Skeletal muscle cell (primary cell): ENCODE data around the gene CD40.
A peak's percentile ranks its signal among the peaks of the same experiment; 100 is the strongest.

Source experiments
- DNase-seq: peaks from one replicate; pipeline ENCODE4 v3.0.0-alpha.2; 2010; ENCODE audit warnings: low read depth
- H3K4me3 ChIP-seq: 2 replicates; pipeline ENCODE4 v1.5.1; 2011; ENCODE audit warnings: low read depth, mild to moderate bottlenecking, control low read depth, low read length, moderate library complexity

The CD40 gene

GRCh38 chr20:46117704-46118467, at the start of gene CD40:
Gene CD40, plus strand, starts transcription at chr20:46118314. Its CDS starts 30 bp downstream, at chr20:46118344.
- DNase-seq: peak; percentile 25
- H3K4me3 ChIP-seq: peak within 1 kb of the TSS; percentile 46

GRCh38 chr20:46070215-46070900, 47.8 kb upstream of the CD40 start:
- no peak for DNase-seq
- H3K4me3 ChIP-seq: no peak overlapping the region

- no peak for DNase-seq
- no peak overlapping the region for H3K4me3 ChIP-seq
Observed at GRCh38 chr20:46071573-46071972, 46.5 kb upstream of the CD40 start.

- no peak for DNase-seq
- H3K4me3 ChIP-seq: no peak overlapping the region
Observed at GRCh38 chr20:46073024-46073423, 45.1 kb upstream of the CD40 start.

GRCh38 chr20:46073443-46073842, 44.7 kb upstream of the CD40 start:
- no peak for DNase-seq

GRCh38 chr20:46074006-46074405, 44.1 kb upstream of the CD40 start:
- H3K4me3 ChIP-seq: no peak overlapping the region
- DNase-seq: no peak

More at GRCh38 chr20:46073443-46073842, 44.7 kb upstream of the CD40 start:
- H3K4me3 ChIP-seq: no peak overlapping the region

- no peak overlapping the region for H3K4me3 ChIP-seq
- DNase-seq: no peak
Observed at GRCh38 chr20:46076806-46077205, 41.3 kb upstream of the CD40 start.

GRCh38 chr20:46077642-46078305, 40.3 kb upstream of the CD40 start:
- no peak overlapping the region for H3K4me3 ChIP-seq
- no peak for DNase-seq

GRCh38 chr20:46078954-46079353, 39.2 kb upstream of the CD40 start:
- no peak for DNase-seq
- no peak overlapping the region for H3K4me3 ChIP-seq

GRCh38 chr20:46081074-46081473, 37.0 kb upstream of the CD40 start:
- H3K4me3 ChIP-seq: no peak overlapping the region
- no peak for DNase-seq

GRCh38 chr20:46083101-46083500, 35.0 kb upstream of the CD40 start:
- no peak for DNase-seq
- H3K4me3 ChIP-seq: no peak overlapping the region

- H3K4me3 ChIP-seq: no peak overlapping the region
- DNase-seq: no peak
Observed at GRCh38 chr20:46083531-46084061, 34.5 kb upstream of the CD40 start.

GRCh38 chr20:46084805-46085178, 33.3 kb upstream of the CD40 start:
- no peak overlapping the region for H3K4me3 ChIP-seq
- no peak for DNase-seq

GRCh38 chr20:46085179-46085851, 32.8 kb upstream of the CD40 start:
- DNase-seq: peak; percentile 30
- no peak overlapping the region for H3K4me3 ChIP-seq

- DNase-seq: no peak
Observed at GRCh38 chr20:46087161-46087560, 31.0 kb upstream of the CD40 start.

GRCh38 chr20:46088409-46089166, 29.5 kb upstream of the CD40 start:
- peak overlapping the region; percentile 87 for H3K4me3 ChIP-seq
- no peak for DNase-seq

More at GRCh38 chr20:46087161-46087560, 31.0 kb upstream of the CD40 start:
- H3K4me3 ChIP-seq: no peak overlapping the region

GRCh38 chr20:46089167-46089416, 29.0 kb upstream of the CD40 start:
- no peak for DNase-seq
- H3K4me3 ChIP-seq: peak overlapping the region; percentile 87

- DNase-seq: peak; percentile 91
- peak within 1 kb of the TSS; percentile 87 for H3K4me3 ChIP-seq
Observed at GRCh38 chr20:46089417-46090388, 28.4 kb upstream of the CD40 start, which contains the start of gene NCOA5. Gene NCOA5, minus strand, starts transcription at chr20:46089962. Its CDS starts 10,538 bp downstream, at chr20:46079424.
